Measurements from ENCODE around the gene FHIP1A.
"Not testable (repeated sequence)": the region's sequence is repeated elsewhere in the genome, so short reads cannot be mapped to it uniquely, and the experiment has no call there.

GRCh38 chr4:151389799-151390198, 19.2 kb upstream of the FHIP1A start:
- TF ChIP-seq CTCF (tag by site-specific recombination; IDR thresholded peaks at IDR 0.05); RBAK (tag by site-specific recombination; IDR thresholded peaks at IDR 0.05); SALL2 (tag by site-specific recombination; IDR thresholded peaks at IDR 0.05; ENCODE audit: borderline replicate concordance); ZNF558 (tag by site-specific recombination; IDR thresholded peaks at IDR 0.05); PBX3 (CRISPR knock-in tag; IDR thresholded peaks at IDR 0.05); ZBTB7A (tag by site-specific recombination; IDR thresholded peaks at IDR 0.05; ENCODE audit: low read depth); ZNF133 (tag by site-specific recombination; IDR thresholded peaks at IDR 0.05); BCL11A (tag by site-specific recombination; IDR thresholded peaks at IDR 0.05; ENCODE audit: low read depth); REPIN1 (tag by site-specific recombination; IDR thresholded peaks at IDR 0.05; ENCODE audit: low read depth); ZNF23 (tag by site-specific recombination; IDR thresholded peaks at IDR 0.05; ENCODE audit: borderline replicate concordance); MYNN (tag by site-specific recombination; IDR thresholded peaks at IDR 0.05; ENCODE audit: borderline replicate concordance); BCL11B (tag by site-specific recombination; IDR thresholded peaks at IDR 0.05; ENCODE audit: low read depth): not testable (repeated sequence)
